Suppressor macrophage treated with lipopolysaccharide for 1 hour (primary cell): ENCODE data around the gene AAGAB.
"Not testable (repeated sequence)": the region's sequence is repeated elsewhere in the genome, so short reads cannot be mapped to it uniquely, and the experiment has no call there.

ENCODE experiments used
- DNase-seq, 3 donors: peaks; one replicate each; pipeline ENCODE4 v3.0.0-alpha.2; 2020 to 2022

AAGAB gene

DNA sequence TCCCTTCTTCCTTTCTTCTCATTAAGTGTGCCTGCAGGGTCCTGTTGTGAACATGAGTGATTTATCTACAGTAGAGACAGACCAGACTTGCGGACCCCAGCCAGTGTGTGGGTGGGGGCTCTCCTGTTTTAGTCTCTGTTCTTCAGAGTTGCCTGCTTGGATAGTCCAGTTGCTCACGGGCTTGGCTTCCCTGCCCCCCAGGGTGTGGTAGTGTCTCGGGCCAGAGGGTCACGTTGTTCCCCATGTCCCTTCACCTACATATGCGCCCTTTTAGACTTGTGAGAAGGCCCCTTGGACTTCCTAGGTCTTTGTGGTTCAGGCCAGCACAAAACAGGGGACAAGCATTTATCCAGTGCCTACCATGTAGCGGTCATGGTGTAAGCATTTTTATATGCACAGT lies 85.8 kb downstream of the AAGAB start:
- DNase-seq = no peak

- DNase-seq = no peak
Measured at GRCh38 chr15:67167091-67167490, 87.4 kb downstream of the AAGAB start.

- DNase-seq = no peak
Measured at GRCh38 chr15:67166280-67167009, 88.0 kb downstream of the AAGAB start.

- no peak for DNase-seq
Measured at GRCh38 chr15:67165254-67166253, 88.9 kb downstream of the AAGAB start.

- DNase-seq = no peak
Measured at GRCh38 chr15:67164811-67165253, 89.6 kb downstream of the AAGAB start.

- DNase-seq = no peak
Measured at GRCh38 chr15:67164401-67164791, 90.1 kb downstream of the AAGAB start.

DNA sequence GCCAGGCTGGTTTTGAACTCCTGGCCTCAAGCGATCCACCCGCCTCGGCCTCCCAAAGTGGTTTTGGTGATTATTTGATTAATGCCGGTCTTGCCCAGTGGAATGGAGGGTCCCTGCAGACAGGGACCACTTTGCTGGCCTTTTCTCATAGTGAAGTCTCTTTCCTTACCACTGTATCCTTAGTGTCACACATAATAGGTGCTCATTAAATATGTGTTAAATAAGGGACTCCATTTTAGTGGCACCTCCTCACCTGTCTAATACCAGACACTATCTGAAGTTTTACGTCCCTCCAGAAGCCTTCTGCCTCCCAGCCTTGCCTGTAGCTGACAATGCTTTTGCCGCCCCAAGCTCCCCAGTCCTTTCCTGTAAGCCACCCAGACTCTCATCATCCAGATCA lies 91.3 kb downstream of the AAGAB start:
- no peak for DNase-seq

DNA sequence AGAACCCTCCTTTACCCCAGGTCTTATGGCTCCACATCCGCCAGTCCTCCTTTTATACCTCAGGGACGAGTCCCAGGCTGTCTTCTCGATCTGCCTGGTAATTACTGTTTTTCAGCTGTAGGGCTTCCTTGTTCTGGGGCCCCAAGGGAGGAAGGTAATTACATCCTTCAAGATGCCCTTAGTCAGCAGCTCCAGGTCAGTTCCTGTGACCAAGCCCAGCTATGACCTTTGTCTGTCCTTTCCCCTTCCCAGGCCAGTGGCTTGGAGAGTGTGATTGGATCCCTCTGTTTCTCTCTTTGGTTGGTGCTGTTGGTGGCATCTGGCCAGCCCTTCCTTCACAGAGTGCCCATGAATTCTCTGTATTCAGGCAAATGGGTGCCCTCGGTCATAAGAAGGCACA lies 92.6 kb downstream of the AAGAB start:
- no peak for DNase-seq

DNA sequence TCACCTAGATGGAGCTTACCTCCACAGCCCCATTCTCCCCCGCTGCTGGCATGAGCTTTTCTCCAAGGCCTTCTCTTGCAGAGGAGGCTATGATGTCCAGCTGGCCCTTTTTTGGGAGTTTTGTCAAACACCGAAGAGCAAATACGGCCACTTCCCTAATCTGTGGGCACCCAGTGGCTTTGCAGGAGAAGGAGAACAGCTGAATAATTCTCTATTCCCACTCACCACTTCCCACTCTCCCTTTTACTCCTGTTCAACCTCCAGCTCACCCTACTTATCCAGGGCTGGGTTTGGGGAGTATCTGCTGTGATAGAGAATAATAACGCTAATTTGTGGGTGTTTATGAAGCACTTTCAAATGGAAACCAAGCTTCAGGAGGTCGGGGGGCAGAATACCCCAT lies 93.0 kb downstream of the AAGAB start:
- DNase-seq = peak; percentile 70 to 75 (median 72)

DNA sequence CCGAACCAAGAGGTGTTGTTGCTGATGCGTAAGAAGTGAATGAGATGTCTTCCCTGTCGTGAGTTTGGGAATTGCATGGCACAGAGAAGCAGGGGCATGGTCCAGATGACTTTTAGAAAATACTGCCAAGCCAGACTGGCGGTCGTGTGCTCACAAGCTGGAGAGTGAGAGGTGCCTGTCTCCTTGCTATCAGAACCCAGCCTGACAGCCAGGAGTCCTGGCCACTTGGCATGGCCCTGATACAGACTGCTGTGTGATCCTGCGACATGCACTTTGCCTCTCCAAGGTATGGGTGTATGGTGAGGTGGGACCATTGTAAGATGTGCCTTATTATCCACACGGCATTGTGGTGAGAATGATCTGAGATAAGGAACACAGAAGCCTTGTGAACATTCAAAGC lies 96.1 kb downstream of the AAGAB start:
- no peak for DNase-seq

DNA sequence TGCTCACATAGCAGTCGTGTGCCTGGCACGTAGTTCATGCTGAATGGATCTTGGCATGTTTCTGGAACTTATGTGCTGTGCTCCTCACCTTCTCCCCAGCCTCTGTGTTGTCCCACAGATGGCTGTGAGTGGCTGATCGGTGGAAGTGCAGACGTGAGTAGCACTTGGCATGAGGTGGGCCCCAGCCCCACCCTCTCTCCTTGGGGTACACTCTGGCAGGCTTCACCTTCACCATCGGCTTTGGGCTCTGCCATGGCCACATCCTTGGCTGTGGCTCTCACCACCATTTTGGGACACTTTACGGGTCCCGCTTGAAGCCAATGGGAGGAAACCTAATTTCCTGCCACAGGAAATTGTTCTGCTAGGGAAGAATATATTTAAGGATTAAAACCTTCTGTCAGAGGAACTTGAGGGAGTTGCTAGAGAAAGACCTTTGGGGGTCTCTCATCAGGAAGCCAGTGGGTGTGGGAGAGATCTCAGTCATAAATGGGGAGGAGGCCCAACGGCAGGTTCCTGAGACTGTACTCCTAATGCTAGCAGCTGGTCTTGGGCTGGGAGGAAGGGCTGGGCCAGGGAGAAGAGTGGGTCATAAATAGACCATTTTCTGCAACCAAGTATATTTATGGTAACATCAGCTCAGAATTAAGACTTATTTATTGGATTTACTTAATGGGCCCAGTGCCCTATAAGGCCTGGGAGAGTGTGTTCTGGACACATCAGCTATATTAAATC lies 96.8 kb downstream of the AAGAB start:
- DNase-seq = no peak

DNA sequence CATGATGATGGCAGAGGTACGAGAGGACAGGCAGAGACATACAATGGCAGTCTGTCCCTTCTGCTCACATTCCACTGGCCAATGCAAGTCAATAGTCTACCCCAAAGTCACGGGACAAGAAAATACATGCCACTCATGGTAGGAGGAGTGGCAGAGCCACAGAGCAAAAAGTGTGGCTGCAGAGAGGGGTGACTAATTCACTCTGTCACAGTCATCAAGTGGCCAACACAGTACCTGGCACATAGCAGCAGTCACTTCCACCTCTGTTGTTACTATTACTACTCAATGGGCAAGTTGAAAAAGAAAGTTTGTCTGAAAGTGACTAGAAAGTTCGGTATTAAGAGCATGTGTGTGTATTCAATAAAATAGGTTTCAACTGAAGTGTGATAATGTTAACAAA lies 97.6 kb downstream of the AAGAB start:
- no peak for DNase-seq

DNA sequence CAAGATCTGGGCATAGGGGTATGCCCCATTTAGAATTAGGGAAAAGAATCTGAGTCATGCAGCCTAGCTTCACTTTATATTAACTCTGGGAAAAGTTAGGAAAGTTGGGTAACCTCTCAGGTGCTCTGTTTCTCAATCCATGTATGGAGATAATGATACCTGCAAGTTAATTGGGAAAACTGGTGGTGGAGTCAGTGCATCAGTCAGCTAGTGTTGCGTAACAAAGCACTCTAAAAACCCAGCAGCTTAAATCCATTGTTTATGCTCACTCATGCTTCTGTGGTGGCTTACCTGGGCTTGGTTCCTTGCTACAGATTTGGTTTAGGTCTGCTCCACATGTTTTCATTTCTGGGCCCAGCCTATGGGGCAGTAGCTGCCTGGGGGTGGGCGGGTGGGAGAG lies 98.0 kb downstream of the AAGAB start:
- DNase-seq = no peak

DNA sequence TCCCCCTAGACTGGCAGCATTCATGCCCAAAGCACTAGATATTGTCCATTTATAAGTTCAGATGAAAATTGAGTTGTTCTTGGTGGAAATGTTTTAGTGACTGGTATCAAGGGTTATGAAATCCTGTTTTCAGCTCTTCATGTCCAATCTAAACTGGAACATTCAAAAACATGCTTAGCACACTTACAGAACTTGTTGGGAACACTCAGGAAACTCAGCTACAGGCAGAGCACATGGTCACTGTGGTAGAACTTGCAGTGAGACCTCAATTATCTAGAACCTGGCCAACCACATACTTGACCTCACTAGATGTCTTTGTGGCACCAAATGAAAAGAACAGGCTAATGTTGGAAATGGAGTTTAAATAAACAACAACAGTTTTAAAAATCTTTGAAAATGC lies 100.2 kb downstream of the AAGAB start:
- DNase-seq = no peak

- not testable (repeated sequence) for DNase-seq
Measured at GRCh38 chr15:67153044-67153443, 101.4 kb downstream of the AAGAB start.

DNA sequence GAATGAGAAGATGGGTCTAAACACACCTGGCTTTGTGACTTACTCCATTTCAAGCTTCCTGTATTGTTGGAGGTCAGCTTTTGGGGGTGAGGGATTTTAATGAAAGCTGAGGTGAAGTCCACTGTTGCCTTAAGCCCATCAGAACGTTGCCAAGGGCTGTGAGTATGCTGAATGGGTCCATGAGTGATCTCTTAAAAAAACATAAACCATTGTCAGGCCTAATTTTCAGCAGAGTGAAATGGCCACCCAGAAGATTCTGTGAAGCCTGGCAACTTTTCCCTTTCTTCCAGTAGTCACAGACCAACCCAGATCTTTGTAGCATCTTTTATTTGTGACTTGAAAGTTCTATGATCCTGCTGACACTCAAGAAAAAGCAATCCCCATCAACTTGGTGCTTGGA lies 102.0 kb downstream of the AAGAB start:
- DNase-seq = no peak
